Prostate gland (tissue), 2 donors: ENCODE data around the gene CDC73. TPM values are rescaled to one million over a fixed set of nuclear protein-coding genes. Genes with fewer than 3 reads are reported as not detected.

Experiments
- DNase-seq: peaks from one replicate; pipeline ENCODE4 v3.0.0-alpha.2; 2019; ENCODE audit warnings: low spot score
- H3K27ac ChIP-seq, 2 donors: fragments of 200-600 bp; sonication (generic); 2 replicates each; pipeline ENCODE4 v1.5.1; 2017 to 2019
- H3K27me3 ChIP-seq: fragments of 200-600 bp; sonication (generic); replicated peaks from 2 replicates; pipeline ENCODE4 v1.5.1; 2019; ENCODE audit not compliant: insufficient read depth
- H3K36me3 ChIP-seq, 2 donors: fragments of 200-600 bp; sonication (generic); 1 replicate in 1 of 2; 2 replicates in 1 of 2; pipeline versions ENCODE4 v1.5.1 to v1.8.1; 2017 to 2019
- H3K4me1 ChIP-seq: fragments of 200-600 bp; sonication (generic); replicated peaks from 2 replicates; pipeline ENCODE4 v1.5.1; 2019
- H3K4me3 ChIP-seq, 2 donors: fragments of 200-600 bp; sonication (generic); 2 replicates each; pipeline ENCODE4 v1.5.1; 2017 to 2019
- H3K9me3 ChIP-seq: fragments of 200-600 bp; sonication (generic); 2 replicates; pipeline ENCODE4 v1.5.1; 2017
- POLR2A ChIP-seq: fragments of 450-650 bp; IDR thresholded peaks from one replicate; pipeline ENCODE4 v1.6.1; 2016; ENCODE audit warnings: antibody characterized with exemption, mild to moderate bottlenecking
- POLR2AphosphoS5 ChIP-seq: sonication (generic); formaldehyde crosslinking; IDR thresholded peaks from one replicate; pipeline ENCODE4 v1.6.1; 2017; ENCODE audit warnings: antibody characterized with exemption
- whole genome bisulfite sequencing: methylation state at CpG from one replicate; pipeline ENCODE4 v1.1.5; 2018; 5-methylcytosine and 5-hydroxymethylcytosine counted together
- intact Hi-C: fragments of 100-400 bp; cut with DNase I; formaldehyde crosslinking; loops from one replicate; pipeline ENCODE4 v1.14.2; 2022
- total RNA-seq, 2 donors: library from RNA; depleted of rRNA; stranded (reverse); fragments of >200 nt; gene quantifications; one replicate each; pipeline ENCODE4 v1.1.0, GENCODE V29; 2016
- TF ChIP-seq, protein P1 (sequence below), 4 experiments: fragments of 200-600 bp in 2 of 4; fragments of 450-650 bp in 2 of 4; sonication (generic) in 2 of 4; IDR thresholded peaks; 1 replicate in 3 of 4; 2 replicates in 1 of 4; pipeline ENCODE4 v1.5.1; 2016 to 2019; ENCODE audit warnings: antibody characterized with exemption in 4 of 4, mild to moderate bottlenecking in 2 of 4, moderate library complexity in 2 of 4

CDC73 gene
- total RNA-seq, 2 donors from 2014 or later = 36.2 to 48.0 TPM

DNA sequence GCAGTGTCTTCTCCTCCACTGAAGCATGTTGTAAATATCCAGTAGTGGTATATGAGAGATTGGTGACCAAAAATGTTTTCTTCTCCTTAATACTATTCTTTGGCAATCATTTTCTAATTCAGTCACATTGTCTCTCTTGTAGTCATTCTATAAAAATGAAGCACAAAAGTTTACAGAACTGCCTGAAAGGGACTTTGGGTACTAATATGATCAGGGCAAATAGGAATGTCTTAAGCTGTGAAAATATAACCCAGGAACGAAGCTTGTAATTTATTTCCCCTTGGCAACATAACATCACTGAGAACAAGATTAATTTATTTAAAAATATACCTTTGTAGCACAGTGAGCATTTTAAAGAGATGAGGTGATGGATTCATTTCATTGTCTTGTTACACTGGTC, 59.7 kb downstream of the CDC73 start:
- Histone ChIP-seq H3K27me3 (no peaks in the 10 kb centered on the region), H3K4me3 (no peak overlapping the region), H3K27ac (no peak overlapping the region), H3K36me3 (no peaks in the 10 kb centered on the region), H3K4me1 (peaks cover 2% of the 10 kb centered on the region), H3K9me3 (no peaks in the 10 kb centered on the region)
- DNase-seq = no peak
- intact Hi-C loops = loop anchor here (10.0 kb wide), 2 partner anchors 163 to 1113 kb away; no protein-coding TSS in a partner anchor
- TF ChIP-seq, protein P1, sequence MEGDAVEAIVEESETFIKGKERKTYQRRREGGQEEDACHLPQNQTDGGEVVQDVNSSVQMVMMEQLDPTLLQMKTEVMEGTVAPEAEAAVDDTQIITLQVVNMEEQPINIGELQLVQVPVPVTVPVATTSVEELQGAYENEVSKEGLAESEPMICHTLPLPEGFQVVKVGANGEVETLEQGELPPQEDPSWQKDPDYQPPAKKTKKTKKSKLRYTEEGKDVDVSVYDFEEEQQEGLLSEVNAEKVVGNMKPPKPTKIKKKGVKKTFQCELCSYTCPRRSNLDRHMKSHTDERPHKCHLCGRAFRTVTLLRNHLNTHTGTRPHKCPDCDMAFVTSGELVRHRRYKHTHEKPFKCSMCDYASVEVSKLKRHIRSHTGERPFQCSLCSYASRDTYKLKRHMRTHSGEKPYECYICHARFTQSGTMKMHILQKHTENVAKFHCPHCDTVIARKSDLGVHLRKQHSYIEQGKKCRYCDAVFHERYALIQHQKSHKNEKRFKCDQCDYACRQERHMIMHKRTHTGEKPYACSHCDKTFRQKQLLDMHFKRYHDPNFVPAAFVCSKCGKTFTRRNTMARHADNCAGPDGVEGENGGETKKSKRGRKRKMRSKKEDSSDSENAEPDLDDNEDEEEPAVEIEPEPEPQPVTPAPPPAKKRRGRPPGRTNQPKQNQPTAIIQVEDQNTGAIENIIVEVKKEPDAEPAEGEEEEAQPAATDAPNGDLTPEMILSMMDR (IDR thresholded peaks at IDR 0.05) = no peak
- 13% methylated on average over 1 of the region's 1 CpG for WGBS

DNA sequence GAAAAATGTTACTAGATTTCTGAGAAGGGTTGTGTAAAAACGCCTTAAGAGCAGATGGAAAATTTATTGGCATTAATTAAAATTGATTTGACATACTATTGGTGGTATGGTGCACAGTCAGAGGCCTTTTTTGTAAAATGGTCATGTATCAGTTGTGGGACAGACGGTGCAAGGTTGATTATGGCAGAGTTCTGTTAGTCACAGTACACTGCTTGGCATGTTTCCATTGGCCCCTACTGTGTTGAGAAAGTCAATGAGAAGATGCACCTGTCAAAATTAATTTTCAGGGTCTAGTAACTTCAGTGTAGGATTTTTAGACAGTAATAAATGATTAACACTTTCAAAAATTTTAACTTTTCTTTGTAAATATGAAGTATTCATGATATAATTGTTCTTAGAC, 60.2 kb downstream of the CDC73 start:
- WGBS = 43% methylated on average over 2 of the region's 2 CpGs
- intact Hi-C loops = loop anchor here (10.0 kb wide), 2 partner anchors 163 to 1113 kb away; no protein-coding TSS in a partner anchor
- Histone ChIP-seq H3K9me3 (no peaks in the 10 kb centered on the region), H3K4me1 (peaks cover 2% of the 10 kb centered on the region), H3K27ac (no peak overlapping the region), H3K4me3 (no peak overlapping the region), H3K27me3 (no peaks in the 10 kb centered on the region), H3K36me3 (no peaks in the 10 kb centered on the region)
- no peak for DNase-seq
- TF ChIP-seq POLR2A (no peak), POLR2AphosphoS5 (no peak)
- TF ChIP-seq, protein P1 (IDR thresholded peaks at IDR 0.05) = no peak

DNA sequence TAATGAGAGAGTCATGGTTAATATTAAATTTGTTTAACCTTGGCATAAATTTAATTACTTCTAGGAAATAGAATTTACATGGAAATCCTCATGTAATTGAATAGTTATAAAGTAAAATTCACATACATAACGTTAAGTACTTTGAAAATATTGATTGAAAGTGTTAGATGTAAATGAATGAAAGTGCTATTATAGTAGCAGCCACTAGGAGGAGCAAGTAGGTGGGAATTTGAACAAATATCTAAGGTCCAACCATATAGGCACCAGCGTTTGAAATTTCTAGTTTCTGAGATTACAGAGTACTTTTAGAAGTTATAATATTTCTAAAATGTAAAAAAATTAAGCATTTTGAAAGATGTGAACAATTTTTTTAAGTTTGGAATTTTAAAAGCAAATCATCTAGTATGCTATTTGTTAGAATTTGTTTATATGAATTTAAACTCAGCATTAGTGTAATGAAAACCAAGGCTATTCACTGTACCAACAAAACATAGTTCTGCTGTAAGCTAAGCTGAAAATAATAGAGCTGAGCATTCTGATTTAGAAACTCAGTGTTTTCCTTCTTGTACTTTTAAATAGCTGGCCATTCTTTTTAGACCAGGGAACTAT, 61.3 kb downstream of the CDC73 start:
- intact Hi-C loops = loop anchor here (10.0 kb wide), 2 partner anchors 162 to 1112 kb away; no protein-coding TSS in a partner anchor
- no peaks in the 10 kb centered on the region for H3K9me3 ChIP-seq
- no peak overlapping the region for H3K4me3 ChIP-seq
- WGBS = 1% methylated on average over 2 of the region's 2 CpGs
- peaks cover 2% of the 10 kb centered on the region for H3K4me1 ChIP-seq
- no peaks in the 10 kb centered on the region for H3K36me3 ChIP-seq
- H3K27ac ChIP-seq = no peak overlapping the region
- DNase-seq = peak; percentile 20
- H3K27me3 ChIP-seq = no peaks in the 10 kb centered on the region
- TF ChIP-seq POLR2AphosphoS5 = no peak
- no peak for TF ChIP-seq POLR2A
- TF ChIP-seq, protein P1 (IDR thresholded peaks at IDR 0.05) = peak; percentile 71 to 87 (median 75)

DNA sequence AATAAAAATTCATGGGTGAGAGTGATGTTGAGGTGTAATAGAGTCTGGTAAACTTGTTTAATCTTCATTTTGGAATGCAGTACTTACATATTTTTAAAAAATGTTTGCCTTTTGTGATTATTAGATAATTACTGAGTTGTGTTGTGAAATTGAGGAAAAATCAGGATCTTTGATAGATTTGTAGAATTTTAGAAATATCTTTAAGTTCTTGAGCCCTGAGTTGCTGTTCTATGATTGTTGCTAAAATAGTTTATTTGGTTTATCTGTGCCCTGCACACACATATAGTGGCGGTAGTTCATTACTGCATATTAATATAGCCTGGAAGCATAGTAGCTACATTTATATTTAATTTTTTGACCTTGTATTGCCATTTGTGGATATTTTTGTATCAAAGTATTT, 62.9 kb downstream of the CDC73 start:
- peak overlapping the region; percentile 14 to 25 for H3K4me3 ChIP-seq
- peaks cover 2% of the 10 kb centered on the region for H3K4me1 ChIP-seq
- intact Hi-C loops = loop anchor here (5.0 to 10.0 kb wide), 4 partner anchors 160 to 1110 kb away; no protein-coding TSS in a partner anchor

More for the DNA sequence above, 62.9 kb downstream of the CDC73 start:
- no peaks in the 10 kb centered on the region for H3K9me3 ChIP-seq
- DNase-seq = no peak
- H3K27me3 ChIP-seq = no peaks in the 10 kb centered on the region
- WGBS = 48% methylated on average over 1 of the region's 1 CpG
- no peaks in the 10 kb centered on the region for H3K36me3 ChIP-seq
- H3K27ac ChIP-seq = peak overlapping the region; percentile 23 to 62
- TF ChIP-seq POLR2AphosphoS5 = no peak
- no peak for TF ChIP-seq POLR2A
- TF ChIP-seq, protein P1 (IDR thresholded peaks at IDR 0.05) = no peak
